Neuron (in vitro differentiated cells): ENCODE measurements around the gene HDDC3.

ENCODE experiments used
- H2AFZ ChIP-seq: one replicate; pipeline ENCODE4 v1.6.1; 2013; ENCODE audit warnings: low read depth, mild to moderate bottlenecking, inconsistent platforms, low read length, moderate library complexity
- H3K27me3 ChIP-seq: one replicate; pipeline ENCODE4 v1.6.1; 2013; ENCODE audit warnings: low read length; ENCODE audit not compliant: insufficient read depth
- H3K36me3 ChIP-seq: one replicate; pipeline ENCODE4 v1.6.1; 2013; ENCODE audit warnings: low read length; ENCODE audit not compliant: insufficient read depth
- H3K4me1 ChIP-seq: one replicate; pipeline ENCODE4 v1.6.1; 2013; ENCODE audit warnings: low read length; ENCODE audit not compliant: insufficient read depth
- H3K4me3 ChIP-seq: 2 replicates; pipeline ENCODE4 v1.5.1; 2013; ENCODE audit warnings: mild to moderate bottlenecking, low read length, moderate library complexity
- H3K9me3 ChIP-seq: one replicate; pipeline ENCODE4 v1.6.1; 2013; ENCODE audit warnings: low read length

HDDC3 gene, protein sequence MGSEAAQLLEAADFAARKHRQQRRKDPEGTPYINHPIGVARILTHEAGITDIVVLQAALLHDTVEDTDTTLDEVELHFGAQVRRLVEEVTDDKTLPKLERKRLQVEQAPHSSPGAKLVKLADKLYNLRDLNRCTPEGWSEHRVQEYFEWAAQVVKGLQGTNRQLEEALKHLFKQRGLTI

DNA sequence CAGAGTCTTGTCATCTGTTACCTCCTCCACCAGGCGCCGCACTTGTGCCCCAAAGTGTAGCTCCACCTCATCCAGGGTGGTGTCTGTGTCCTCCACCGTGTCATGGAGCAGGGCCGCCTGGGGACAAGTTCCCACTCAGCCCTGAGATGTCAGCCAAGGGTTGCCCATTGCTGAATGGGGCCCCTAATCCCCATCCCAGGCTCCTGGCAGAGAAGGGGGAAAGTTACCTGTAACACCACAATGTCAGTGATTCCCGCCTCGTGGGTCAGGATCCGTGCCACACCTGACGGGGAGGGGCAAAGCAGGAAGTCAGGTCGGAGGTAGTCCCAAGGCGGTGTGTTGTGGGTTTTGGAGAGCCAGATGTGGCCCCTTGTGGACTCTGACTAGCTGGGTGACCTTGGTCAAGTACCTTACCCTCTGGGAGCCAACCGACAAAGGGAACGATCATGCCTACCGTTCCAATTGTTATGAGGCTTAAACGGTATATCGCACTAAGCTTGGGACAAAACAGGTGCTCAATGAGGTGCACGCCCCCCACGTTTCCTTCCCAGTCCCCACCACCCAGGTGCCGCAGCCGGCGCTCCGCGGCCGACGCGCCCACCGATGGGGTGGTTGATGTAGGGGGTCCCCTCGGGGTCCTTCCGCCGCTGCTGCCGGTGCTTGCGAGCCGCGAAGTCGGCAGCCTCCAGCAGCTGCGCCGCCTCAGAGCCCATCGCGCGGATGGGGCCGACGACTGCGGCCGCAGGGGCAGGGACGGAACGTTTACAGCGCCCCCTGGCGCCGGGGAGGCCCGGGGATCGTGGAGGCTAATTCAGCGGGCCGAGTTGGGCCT is at the start of gene HDDC3:
HDDC3 (minus strand) TSS at position 722 of the 832 bp plus-strand sequence; CDS start at position 713, 9 bp downstream.
- H3K9me3 ChIP-seq, result no peaks in the 10 kb centered on the region
- no peaks in the 10 kb centered on the region for H3K36me3 ChIP-seq
- H3K4me1 ChIP-seq, result peaks cover 32% of the 10 kb centered on the region
- peak within 1 kb of the TSS; percentile 83 for H2AFZ ChIP-seq
- no peaks in the 10 kb centered on the region for H3K27me3 ChIP-seq
- peak within 1 kb of the TSS; percentile 62 for H3K4me3 ChIP-seq

DNA sequence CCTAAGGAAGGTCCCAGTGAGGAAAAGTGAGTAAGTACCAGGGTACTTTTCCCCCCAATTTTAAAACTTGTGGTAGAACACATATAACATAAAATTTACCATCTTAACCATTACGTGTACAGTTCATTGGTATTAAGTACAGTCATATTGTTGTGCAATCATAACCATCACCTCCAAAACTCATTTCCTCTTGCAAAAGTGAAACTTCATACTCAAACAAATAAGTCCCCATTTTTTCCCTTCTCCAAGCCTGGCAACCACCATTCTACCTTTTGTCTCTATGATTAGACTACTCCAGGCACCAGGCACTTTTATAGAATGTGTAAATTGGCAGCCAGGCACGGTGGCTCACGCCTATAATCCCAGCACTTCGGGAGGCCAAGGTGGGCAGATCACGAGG is 49.8 kb upstream of the HDDC3 start:
- H3K9me3 ChIP-seq, result no peaks in the 10 kb centered on the region
- no peaks in the 10 kb centered on the region for H3K4me1 ChIP-seq
- no peaks in the 10 kb centered on the region for H3K27me3 ChIP-seq
- no peak overlapping the region for H2AFZ ChIP-seq
- peaks cover 69% of the 10 kb centered on the region for H3K36me3 ChIP-seq
- H3K4me3 ChIP-seq, result no peak overlapping the region

DNA sequence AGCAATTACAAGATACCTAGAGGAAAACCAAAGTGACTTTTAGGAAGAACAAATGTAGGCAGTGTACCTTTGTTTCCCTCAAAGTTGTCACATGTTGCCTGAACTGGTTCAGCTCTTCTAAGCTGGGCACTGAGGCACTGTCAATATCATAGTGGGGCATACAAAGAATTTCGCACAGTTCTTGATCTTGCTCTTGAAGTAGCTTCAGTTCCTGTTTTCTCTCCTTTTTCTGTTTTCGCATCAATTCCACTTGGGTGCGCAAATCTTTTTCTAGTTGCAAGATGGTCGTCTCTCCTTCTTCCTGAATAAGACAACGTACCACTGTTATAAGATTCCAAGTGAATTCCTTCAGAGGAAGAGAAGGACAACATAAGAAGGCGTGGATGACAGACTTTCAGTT is 49.3 kb upstream of the HDDC3 start:
- Histone ChIP-seq H2AFZ (no peak overlapping the region), H3K4me3 (no peak overlapping the region), H3K36me3 (peaks cover 73% of the 10 kb centered on the region), H3K9me3 (no peaks in the 10 kb centered on the region), H3K4me1 (no peaks in the 10 kb centered on the region), H3K27me3 (no peaks in the 10 kb centered on the region)

GRCh38 chr15:90979582-90979981 is 47.2 kb upstream of the HDDC3 start:
- H2AFZ ChIP-seq, result no peak overlapping the region
- no peaks in the 10 kb centered on the region for H3K4me1 ChIP-seq
- no peaks in the 10 kb centered on the region for H3K27me3 ChIP-seq
- H3K9me3 ChIP-seq, result no peaks in the 10 kb centered on the region
- peaks cover 83% of the 10 kb centered on the region for H3K36me3 ChIP-seq
- no peak overlapping the region for H3K4me3 ChIP-seq

DNA sequence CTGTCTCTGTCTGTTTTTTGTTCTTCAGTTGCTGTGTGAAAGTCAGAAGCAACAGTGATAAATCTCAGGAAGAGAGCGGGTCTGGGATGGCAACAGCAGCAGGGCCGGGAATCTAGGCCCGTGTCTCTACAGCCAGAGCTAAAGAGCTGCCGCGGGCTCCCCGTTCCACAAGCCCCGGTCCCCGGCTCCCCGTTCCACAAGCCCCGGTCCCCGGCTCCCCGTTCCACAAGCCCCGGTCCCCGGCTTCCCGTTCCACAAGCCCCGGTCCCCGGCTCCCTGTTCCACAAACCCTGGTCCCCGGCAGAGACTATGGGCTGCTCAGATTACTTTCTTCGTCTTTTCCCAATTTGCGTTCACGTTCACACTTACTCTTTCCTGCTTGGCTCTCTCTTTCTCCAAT is 41.9 kb upstream of the HDDC3 start:
- no peak overlapping the region for H2AFZ ChIP-seq
- H3K27me3 ChIP-seq, result no peaks in the 10 kb centered on the region
- H3K4me3 ChIP-seq, result no peak overlapping the region
- H3K36me3 ChIP-seq, result peaks cover 71% of the 10 kb centered on the region
- no peaks in the 10 kb centered on the region for H3K9me3 ChIP-seq
- H3K4me1 ChIP-seq, result no peaks in the 10 kb centered on the region

GRCh38 chr15:90972133-90972532 is 39.8 kb upstream of the HDDC3 start:
- H3K9me3 ChIP-seq, result no peaks in the 10 kb centered on the region
- peaks cover 76% of the 10 kb centered on the region for H3K36me3 ChIP-seq
- H2AFZ ChIP-seq, result no peak overlapping the region
- no peak overlapping the region for H3K4me3 ChIP-seq
- no peaks in the 10 kb centered on the region for H3K4me1 ChIP-seq
- H3K27me3 ChIP-seq, result no peaks in the 10 kb centered on the region

- H3K9me3 ChIP-seq, result no peaks in the 10 kb centered on the region
- H3K27me3 ChIP-seq, result no peaks in the 10 kb centered on the region
- no peak overlapping the region for H3K4me3 ChIP-seq
- no peak overlapping the region for H2AFZ ChIP-seq
- peaks cover 80% of the 10 kb centered on the region for H3K36me3 ChIP-seq
- H3K4me1 ChIP-seq, result no peaks in the 10 kb centered on the region
Observed at GRCh38 chr15:90970274-90970673, 37.9 kb upstream of the HDDC3 start.

- Histone ChIP-seq H3K4me1 (no peaks in the 10 kb centered on the region), H3K27me3 (no peaks in the 10 kb centered on the region), H3K36me3 (peaks cover 76% of the 10 kb centered on the region), H3K4me3 (no peak overlapping the region), H3K9me3 (no peaks in the 10 kb centered on the region), H2AFZ (no peak overlapping the region)
Observed at GRCh38 chr15:90968434-90968833, 36.1 kb upstream of the HDDC3 start.

DNA sequence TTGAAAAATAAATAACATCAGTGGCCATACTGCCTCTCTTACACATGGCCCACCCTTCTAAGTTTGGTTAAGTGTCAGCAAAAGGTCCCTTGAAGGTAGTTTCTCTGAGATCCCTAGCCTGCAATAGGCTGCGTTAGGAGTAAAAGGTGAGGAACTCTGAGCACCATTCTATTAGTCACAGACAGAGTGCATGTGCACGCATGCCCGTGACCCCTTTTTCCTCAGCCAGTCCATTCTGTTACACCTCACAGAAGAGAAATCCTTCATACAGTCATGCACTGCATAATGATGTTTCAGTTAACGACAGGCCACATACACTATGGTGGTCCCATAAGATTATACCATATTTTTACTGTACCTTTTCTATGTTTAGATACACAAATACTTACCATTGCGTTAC is 34.9 kb upstream of the HDDC3 start:
- Histone ChIP-seq H3K4me3 (no peak overlapping the region), H3K27me3 (no peaks in the 10 kb centered on the region), H2AFZ (no peak overlapping the region), H3K9me3 (no peaks in the 10 kb centered on the region), H3K36me3 (peaks cover 67% of the 10 kb centered on the region), H3K4me1 (no peaks in the 10 kb centered on the region)

GRCh38 chr15:90966262-90966661 is 33.9 kb upstream of the HDDC3 start:
- H3K36me3 ChIP-seq, result peaks cover 72% of the 10 kb centered on the region
- H3K4me3 ChIP-seq, result no peak overlapping the region
- no peaks in the 10 kb centered on the region for H3K4me1 ChIP-seq
- H3K9me3 ChIP-seq, result no peaks in the 10 kb centered on the region
- no peak overlapping the region for H2AFZ ChIP-seq
- H3K27me3 ChIP-seq, result no peaks in the 10 kb centered on the region

- H3K9me3 ChIP-seq, result no peaks in the 10 kb centered on the region
- peaks cover 48% of the 10 kb centered on the region for H3K36me3 ChIP-seq
- no peak overlapping the region for H2AFZ ChIP-seq
- H3K27me3 ChIP-seq, result no peaks in the 10 kb centered on the region
- no peaks in the 10 kb centered on the region for H3K4me1 ChIP-seq
- no peak overlapping the region for H3K4me3 ChIP-seq
Observed at GRCh38 chr15:90962021-90962420, 29.7 kb upstream of the HDDC3 start.

- H3K4me1 ChIP-seq, result no peaks in the 10 kb centered on the region
- H3K36me3 ChIP-seq, result peaks cover 37% of the 10 kb centered on the region
- H3K9me3 ChIP-seq, result no peaks in the 10 kb centered on the region
Observed at GRCh38 chr15:90960298-90961091, 28.1 kb upstream of the HDDC3 start.

DNA sequence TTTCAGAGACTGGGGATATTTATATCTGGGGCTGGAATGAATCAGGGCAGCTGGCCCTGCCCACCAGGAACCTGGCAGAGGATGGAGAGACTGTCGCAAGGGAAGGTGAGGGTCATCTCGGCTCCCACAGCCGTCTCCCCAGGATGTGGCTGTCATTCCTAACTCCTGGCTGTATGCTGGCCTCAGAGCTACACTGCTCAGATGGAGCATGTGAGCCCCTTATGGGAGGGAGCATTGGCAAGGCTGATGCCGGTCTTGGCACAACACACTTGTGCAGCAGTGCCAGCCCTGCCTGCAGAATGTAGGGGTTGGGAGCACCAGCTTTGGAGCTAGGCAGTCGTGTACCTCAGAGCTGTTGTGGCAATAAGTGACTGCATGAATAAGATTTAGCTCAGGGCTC is 27.5 kb upstream of the HDDC3 start:
- H3K27me3 ChIP-seq, result no peaks in the 10 kb centered on the region
- peaks cover 31% of the 10 kb centered on the region for H3K36me3 ChIP-seq
- no peaks in the 10 kb centered on the region for H3K9me3 ChIP-seq
- no peaks in the 10 kb centered on the region for H3K4me1 ChIP-seq
- H2AFZ ChIP-seq, result no peak overlapping the region
- no peak overlapping the region for H3K4me3 ChIP-seq

More at GRCh38 chr15:90960298-90961091, 28.1 kb upstream of the HDDC3 start:
- no peak overlapping the region for H2AFZ ChIP-seq
- no peak overlapping the region for H3K4me3 ChIP-seq
- H3K27me3 ChIP-seq, result no peaks in the 10 kb centered on the region
